ENCODE measurements around the gene PLCL1. TPM values are rescaled to one million over a fixed set of nuclear protein-coding genes. Genes with fewer than 3 reads are reported as not detected.

The PLCL1 gene
- total RNA-seq, 1 experiment from 2014 or later, result 0.08 TPM

GRCh38 chr2:198056836-198057235 lies 252.4 kb downstream of the PLCL1 start:
- DNase-seq (ENCODE audit: low spot score), result no peak

GRCh38 chr2:198059800-198060199 lies 255.4 kb downstream of the PLCL1 start:
- DNase-seq (ENCODE audit: low spot score), result no peak

- DNase-seq (ENCODE audit: low spot score), result no peak
Measured at GRCh38 chr2:198060277-198060676, 255.9 kb downstream of the PLCL1 start.

GRCh38 chr2:198062826-198063225 lies 258.4 kb downstream of the PLCL1 start:
- DNase-seq (ENCODE audit: low spot score), result no peak

GRCh38 chr2:198063242-198063641 lies 258.8 kb downstream of the PLCL1 start:
- no peak for DNase-seq (ENCODE audit: low spot score)

GRCh38 chr2:198065322-198065721 lies 260.9 kb downstream of the PLCL1 start:
- no peak for DNase-seq (ENCODE audit: low spot score)

- no peak for DNase-seq (ENCODE audit: low spot score)
Measured at GRCh38 chr2:198066597-198066996, 262.2 kb downstream of the PLCL1 start.

GRCh38 chr2:198072655-198073054 lies 268.3 kb downstream of the PLCL1 start:
- no peak for DNase-seq (ENCODE audit: low spot score)

GRCh38 chr2:198073253-198073652 lies 268.9 kb downstream of the PLCL1 start:
- DNase-seq (ENCODE audit: low spot score), result no peak

- no peak for DNase-seq (ENCODE audit: low spot score)
Measured at GRCh38 chr2:198077477-198077876, 273.1 kb downstream of the PLCL1 start.

- DNase-seq (ENCODE audit: low spot score), result no peak
Measured at GRCh38 chr2:198080879-198081765, 276.7 kb downstream of the PLCL1 start.

GRCh38 chr2:198084156-198084555 lies 279.8 kb downstream of the PLCL1 start:
- no peak for DNase-seq (ENCODE audit: low spot score)

GRCh38 chr2:198096002-198096401 lies 291.6 kb downstream of the PLCL1 start:
- no peak for DNase-seq (ENCODE audit: low spot score)

- DNase-seq (ENCODE audit: low spot score), result no peak
Measured at GRCh38 chr2:198096965-198097364, 292.6 kb downstream of the PLCL1 start.

GRCh38 chr2:198097630-198098029 lies 293.2 kb downstream of the PLCL1 start:
- DNase-seq (ENCODE audit: low spot score), result no peak

- DNase-seq (ENCODE audit: low spot score), result no peak
Measured at GRCh38 chr2:198098386-198098785, 294.0 kb downstream of the PLCL1 start.

- no peak for DNase-seq (ENCODE audit: low spot score)
Measured at GRCh38 chr2:198098918-198099317, 294.5 kb downstream of the PLCL1 start.

GRCh38 chr2:198100346-198100745 lies 296.0 kb downstream of the PLCL1 start:
- no peak for DNase-seq (ENCODE audit: low spot score)

- no peak for DNase-seq (ENCODE audit: low spot score)
Measured at GRCh38 chr2:198101688-198102087, 297.3 kb downstream of the PLCL1 start.

GRCh38 chr2:198102120-198102519 lies 297.7 kb downstream of the PLCL1 start:
- no peak for DNase-seq (ENCODE audit: low spot score)

GRCh38 chr2:198102856-198103255 lies 298.5 kb downstream of the PLCL1 start:
- DNase-seq (ENCODE audit: low spot score), result no peak

- DNase-seq (ENCODE audit: low spot score), result no peak
Measured at GRCh38 chr2:198106621-198107385, 302.4 kb downstream of the PLCL1 start.

GRCh38 chr2:198113316-198113715 lies 308.9 kb downstream of the PLCL1 start:
- no peak for DNase-seq (ENCODE audit: low spot score)
